ENCODE data around the gene KCNJ1. TPM values are rescaled to one million over a fixed set of nuclear protein-coding genes. Genes with fewer than 3 reads are reported as not detected.

The KCNJ1 gene
- total RNA-seq, 1 donor from 2014 or later, result 0.41 TPM

DNA sequence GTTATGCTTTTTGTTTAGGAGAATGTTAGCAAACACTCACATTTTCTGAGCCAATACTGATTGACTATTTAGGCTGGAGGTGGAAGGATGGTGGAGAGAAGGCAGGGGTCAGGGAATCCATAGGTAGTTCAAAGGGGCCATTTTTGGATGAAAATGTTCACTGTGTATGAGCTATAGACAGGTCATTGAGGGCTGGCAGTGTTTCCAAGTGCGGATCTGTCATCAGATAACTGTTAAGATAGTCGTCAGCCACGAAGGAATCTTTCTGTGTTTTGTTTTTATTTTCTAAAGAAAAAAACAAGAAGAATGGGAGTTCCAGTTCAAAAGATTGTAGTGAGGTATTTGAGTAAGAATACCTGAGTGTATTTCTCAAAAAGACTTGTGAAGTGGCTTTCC, 27.2 kb upstream of the KCNJ1 start:
- Mint-ChIP-seq H3K9me3 (no peaks in the 10 kb centered on the region), H3K36me3 (no peaks in the 10 kb centered on the region), H3K27me3 (ENCODE audit: insufficient read depth, low read depth) (peaks cover 23% of the 10 kb centered on the region), H3K4me3 (no peak overlapping the region), H3K4me1 (peaks cover 35% of the 10 kb centered on the region), H3K27ac (peak overlapping the region; percentile 2)
- H3K9ac ChIP-seq, result no peak overlapping the region
- TF ChIP-seq, protein P1, sequence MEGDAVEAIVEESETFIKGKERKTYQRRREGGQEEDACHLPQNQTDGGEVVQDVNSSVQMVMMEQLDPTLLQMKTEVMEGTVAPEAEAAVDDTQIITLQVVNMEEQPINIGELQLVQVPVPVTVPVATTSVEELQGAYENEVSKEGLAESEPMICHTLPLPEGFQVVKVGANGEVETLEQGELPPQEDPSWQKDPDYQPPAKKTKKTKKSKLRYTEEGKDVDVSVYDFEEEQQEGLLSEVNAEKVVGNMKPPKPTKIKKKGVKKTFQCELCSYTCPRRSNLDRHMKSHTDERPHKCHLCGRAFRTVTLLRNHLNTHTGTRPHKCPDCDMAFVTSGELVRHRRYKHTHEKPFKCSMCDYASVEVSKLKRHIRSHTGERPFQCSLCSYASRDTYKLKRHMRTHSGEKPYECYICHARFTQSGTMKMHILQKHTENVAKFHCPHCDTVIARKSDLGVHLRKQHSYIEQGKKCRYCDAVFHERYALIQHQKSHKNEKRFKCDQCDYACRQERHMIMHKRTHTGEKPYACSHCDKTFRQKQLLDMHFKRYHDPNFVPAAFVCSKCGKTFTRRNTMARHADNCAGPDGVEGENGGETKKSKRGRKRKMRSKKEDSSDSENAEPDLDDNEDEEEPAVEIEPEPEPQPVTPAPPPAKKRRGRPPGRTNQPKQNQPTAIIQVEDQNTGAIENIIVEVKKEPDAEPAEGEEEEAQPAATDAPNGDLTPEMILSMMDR (IDR thresholded peaks at IDR 0.05), result no peak
- no peak for TF ChIP-seq EZH2 (IDR thresholded peaks at IDR 0.05)
- TF ChIP-seq EZH2phosphoT487 (IDR thresholded peaks at IDR 0.05), result no peak
- peaks cover 84% of the 10 kb centered on the region for H3K27me3 ChIP-seq
- no peak overlapping the region for H3K4me2 ChIP-seq
- H3K9me3 ChIP-seq (ENCODE audit: low read depth), result no peaks in the 10 kb centered on the region
- no peak overlapping the region for H3K4me3 ChIP-seq
- peaks cover 33% of the 10 kb centered on the region for H4K20me1 ChIP-seq (ENCODE audit: low read depth)
- peaks cover 34% of the 10 kb centered on the region for H3K4me1 ChIP-seq
- H3K36me3 ChIP-seq, result no peaks in the 10 kb centered on the region
- H3F3A ChIP-seq (ENCODE audit: low read depth), result peaks cover 34% of the 10 kb centered on the region
- no peak overlapping the region for H3K27ac ChIP-seq
- no peaks in the 10 kb centered on the region for H3K79me2 ChIP-seq (ENCODE audit: low read depth)
- no peak for DNase-seq (ENCODE audit: low spot score)
- no peak overlapping the region for H2AFZ ChIP-seq (replicated peaks)

GRCh38 chr11:128893578-128894285, 26.6 kb upstream of the KCNJ1 start:
- Mint-ChIP-seq H3K4me3 (no peak overlapping the region), H3K9me3 (no peaks in the 10 kb centered on the region), H3K27me3 (ENCODE audit: insufficient read depth, low read depth) (peaks cover 25% of the 10 kb centered on the region), H3K27ac (peak overlapping the region; percentile 2), H3K4me1 (peaks cover 38% of the 10 kb centered on the region), H3K36me3 (no peaks in the 10 kb centered on the region)
- Histone ChIP-seq H3K4me2 (peak overlapping the region; percentile 98), H3K27me3 (peaks cover 84% of the 10 kb centered on the region), H3K4me1 (peaks cover 34% of the 10 kb centered on the region), H3K27ac (no peak overlapping the region), H3K36me3 (no peaks in the 10 kb centered on the region), H3K9ac (no peak overlapping the region), H4K20me1 (ENCODE audit: low read depth) (peaks cover 34% of the 10 kb centered on the region), H3F3A (ENCODE audit: low read depth) (peaks cover 35% of the 10 kb centered on the region), H3K4me3 (no peak overlapping the region), H3K79me2 (ENCODE audit: low read depth) (no peaks in the 10 kb centered on the region), H3K9me3 (ENCODE audit: low read depth) (no peaks in the 10 kb centered on the region), H2AFZ (replicated peaks) (no peak overlapping the region)
- DNase-seq (ENCODE audit: low spot score), result no peak
- TF ChIP-seq EZH2phosphoT487 (IDR thresholded peaks at IDR 0.05) (no peak), EZH2 (IDR thresholded peaks at IDR 0.05) (no peak)
- TF ChIP-seq, protein P1 (IDR thresholded peaks at IDR 0.05), result no peak

- H3K27me3 ChIP-seq, result peaks cover 84% of the 10 kb centered on the region
- Mint-ChIP-seq H3K4me1 (peaks cover 38% of the 10 kb centered on the region), H3K9me3 (no peaks in the 10 kb centered on the region), H3K4me3 (peak overlapping the region; percentile 7), H3K27me3 (ENCODE audit: insufficient read depth, low read depth) (peaks cover 25% of the 10 kb centered on the region), H3K27ac (no peak overlapping the region), H3K36me3 (no peaks in the 10 kb centered on the region)
- no peaks in the 10 kb centered on the region for H3K9me3 ChIP-seq (ENCODE audit: low read depth)
- H3K4me3 ChIP-seq, result no peak overlapping the region
- peak; percentile 83 for DNase-seq (ENCODE audit: low spot score)
- no peak overlapping the region for H2AFZ ChIP-seq (replicated peaks)
- H3K9ac ChIP-seq, result no peak overlapping the region
- H4K20me1 ChIP-seq (ENCODE audit: low read depth), result peaks cover 34% of the 10 kb centered on the region
- no peak overlapping the region for H3K27ac ChIP-seq
- TF ChIP-seq EZH2 (IDR thresholded peaks at IDR 0.05) (peak; percentile 27), EZH2phosphoT487 (IDR thresholded peaks at IDR 0.05) (no peak)
- peaks cover 35% of the 10 kb centered on the region for H3F3A ChIP-seq (ENCODE audit: low read depth)
- H3K79me2 ChIP-seq (ENCODE audit: low read depth), result no peaks in the 10 kb centered on the region
- no peaks in the 10 kb centered on the region for H3K36me3 ChIP-seq
- H3K4me2 ChIP-seq, result peak overlapping the region; percentile 98
- peaks cover 34% of the 10 kb centered on the region for H3K4me1 ChIP-seq
Observed at GRCh38 chr11:128892866-128893565, 25.9 kb upstream of the KCNJ1 start.

Measured in neural progenitor cell (in vitro differentiated cells).